Upper lobe of left lung (tissue), 6 donors: ENCODE data around the gene USP47. TPM values are rescaled to one million over a fixed set of nuclear protein-coding genes. Genes with fewer than 3 reads are reported as not detected.

ENCODE experiments used
- ATAC-seq, 2 donors: fragments of 200-7000 bp; cut with Tn5 transposase; one replicate each; pipeline ENCODE4 v1.9.1; 2022; ENCODE audit warnings: mild to moderate bottlenecking in 2 of 2, moderate library complexity in 2 of 2; ENCODE audit not compliant: low FRiP score in 2 of 2
- DNase-seq, 2 donors: peaks; one replicate each; pipeline ENCODE4 v3.0.0-alpha.2; 2019 to 2020
- H3K27ac ChIP-seq, 4 donors: fragments of 200-600 bp; sonication (generic); one replicate each; pipeline ENCODE4 v1.5.1; 2016 to 2019
- H3K27me3 ChIP-seq, 4 donors: fragments of 200-600 bp; sonication (generic); one replicate each; pipeline ENCODE4 v1.5.1; 2017 to 2019
- H3K36me3 ChIP-seq, 4 donors: fragments of 200-600 bp; sonication (generic); one replicate each; pipeline ENCODE4 v1.5.1; 2016 to 2019
- H3K4me1 ChIP-seq, 4 donors: fragments of 200-600 bp; sonication (generic); one replicate each; pipeline ENCODE4 v1.5.1; 2018 to 2019
- H3K4me3 ChIP-seq, 4 donors: fragments of 200-600 bp; sonication (generic); one replicate each; pipeline ENCODE4 v1.5.1; 2017 to 2019; ENCODE audit warnings: mild to moderate bottlenecking in 2 of 4, moderate library complexity in 1 of 4
- H3K9me3 ChIP-seq, 4 donors: fragments of 200-600 bp; sonication (generic); one replicate each; pipeline ENCODE4 v1.5.1; 2018 to 2019
- CTCF ChIP-seq, 6 experiments: fragments of 450-650 bp in 4 of 6; fragments of 200-600 bp in 2 of 6; sonication (generic) in 2 of 6; IDR thresholded peaks; one replicate each; pipeline ENCODE4 v1.5.1; 2016 to 2019; ENCODE audit warnings: antibody characterized with exemption in 6 of 6
- EP300 ChIP-seq, 4 donors: sonication (generic); formaldehyde crosslinking; IDR thresholded peaks; one replicate each; pipeline ENCODE4 v1.5.1; 2017; ENCODE audit warnings: antibody characterized with exemption in 4 of 4, control low read depth in 2 of 4
- POLR2A ChIP-seq, 4 donors: fragments of 450-650 bp; IDR thresholded peaks; one replicate each; pipeline ENCODE4 v1.5.1; 2016 to 2017; ENCODE audit warnings: antibody characterized with exemption in 4 of 4, mild to moderate bottlenecking in 2 of 4
- POLR2AphosphoS5 ChIP-seq, 2 donors: sonication (generic); formaldehyde crosslinking; IDR thresholded peaks; one replicate each; pipeline ENCODE4 v1.5.1; 2017; ENCODE audit warnings: antibody characterized with exemption in 2 of 2
- WGBS, 2 donors: methylation state at CpG; one replicate each; pipeline ENCODE4 v1.1.5; 2017 to 2018; 5-methylcytosine and 5-hydroxymethylcytosine counted together
- total RNA-seq, 6 donors: library from RNA; depleted of rRNA in 4 of 6; stranded (reverse); fragments of >200 nt in 4 of 6; gene quantifications; one replicate each; pipeline versions ENCODE4 v1.1.0 to v1.2.1, GENCODE V29; 2016 to 2021
- donor health status: DM: no; HTN: no; CAD: no; lungs with moderate emphysema.
- donor health status: DM: no; HTN: yes; CAD: no; lungs with severe emphysema.

USP47 gene
- total RNA-seq, 6 donors from 2014 or later: 32.4 to 132 (median 79.0) TPM

- DNase-seq (peak; percentile 19 to 51), ATAC-seq (peak in 1 of 2 donors; percentile 8)
- TF ChIP-seq EP300 (IDR thresholded peaks at IDR 0.05) (no peak), POLR2AphosphoS5 (IDR thresholded peaks at IDR 0.05) (no peak), POLR2A (IDR thresholded peaks at IDR 0.05) (no peak), CTCF (IDR thresholded peaks at IDR 0.05) (no peak)
- Histone ChIP-seq H3K27me3 (no peaks in the 10 kb centered on the region), H3K9me3 (no peaks in the 10 kb centered on the region), H3K4me3 (no peak overlapping the region), H3K36me3 (no peaks in the 10 kb centered on the region), H3K27ac (peak overlapping the region; percentile 23 to 80 (median 78)), H3K4me1 (peaks cover 32 to 82% (median 52%) of the 10 kb centered on the region in 4 donors)
- 72 to 73% methylated on average over 6 of the region's 6 CpGs for WGBS, 2 donors
These were observed 134.8 kb downstream of the USP47 start for GRCh38 chr11:11976481-11977127.

- WGBS, 2 donors: 37 to 52% methylated on average over 7 to 10 of the region's 10 CpGs
- peak in 1 of 2 donors; percentile 42 for DNase-seq
- no peaks in the 10 kb centered on the region for H3K36me3 ChIP-seq
- peaks cover 32 to 81% (median 52%) of the 10 kb centered on the region in 4 donors for H3K4me1 ChIP-seq
- H3K27me3 ChIP-seq: no peaks in the 10 kb centered on the region
- peak in 1 of 2 donors; percentile 30 for TF ChIP-seq POLR2AphosphoS5 (IDR thresholded peaks at IDR 0.05)
- no peak for TF ChIP-seq CTCF (IDR thresholded peaks at IDR 0.05)
- no peak for TF ChIP-seq POLR2A (IDR thresholded peaks at IDR 0.05)
- peak in 1 of 4 donors; percentile 20 for TF ChIP-seq EP300 (IDR thresholded peaks at IDR 0.05)
- no peak overlapping the region for H3K4me3 ChIP-seq
- H3K27ac ChIP-seq: peak overlapping the region; percentile 37 to 80 (median 78)
- ATAC-seq: peak in 1 of 2 donors; percentile 73
- no peaks in the 10 kb centered on the region for H3K9me3 ChIP-seq
These were observed 135.6 kb downstream of the USP47 start for GRCh38 chr11:11977206-11977938.

DNA sequence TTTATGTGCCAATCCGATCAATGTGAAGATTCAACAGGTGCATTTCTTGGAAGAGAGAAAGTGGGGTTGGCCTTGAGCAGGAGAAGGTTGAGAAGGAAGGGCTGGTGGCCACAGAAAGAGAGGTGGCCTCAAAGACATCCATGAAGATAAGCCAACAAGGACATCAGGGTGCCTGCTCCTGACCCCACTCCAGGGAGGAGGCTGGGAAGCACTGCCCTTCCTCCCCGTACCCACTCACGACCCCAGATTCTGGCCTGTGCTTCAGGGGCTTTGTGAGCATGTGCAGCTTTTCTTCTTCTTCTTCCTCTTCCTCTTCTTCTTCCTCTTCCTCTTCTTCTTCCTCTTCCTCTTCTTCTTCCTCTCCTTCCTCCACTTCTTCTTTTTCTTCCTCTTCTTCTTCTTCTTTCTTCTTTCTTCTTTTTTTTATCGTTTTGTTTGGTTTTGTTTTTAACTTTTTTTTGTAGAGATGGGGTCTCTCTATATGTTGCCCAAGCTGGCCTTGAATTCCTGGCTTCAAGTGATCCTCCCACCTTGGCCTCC lies 136.4 kb downstream of the USP47 start:
- ATAC-seq: no peak
- H3K27ac ChIP-seq: peak overlapping the region; percentile 63 to 80 (median 78)
- H3K27me3 ChIP-seq: no peaks in the 10 kb centered on the region
- no peaks in the 10 kb centered on the region for H3K36me3 ChIP-seq
- DNase-seq: no peak
- peaks cover 32 to 73% (median 51%) of the 10 kb centered on the region in 4 donors for H3K4me1 ChIP-seq
- H3K4me3 ChIP-seq: no peak overlapping the region
- WGBS, 2 donors: 86 to 87% methylated on average over 4 of the region's 4 CpGs
- TF ChIP-seq POLR2AphosphoS5 (IDR thresholded peaks at IDR 0.05) (no peak), EP300 (IDR thresholded peaks at IDR 0.05) (no peak), CTCF (IDR thresholded peaks at IDR 0.05) (no peak), POLR2A (IDR thresholded peaks at IDR 0.05) (no peak)
- no peaks in the 10 kb centered on the region for H3K9me3 ChIP-seq

DNA sequence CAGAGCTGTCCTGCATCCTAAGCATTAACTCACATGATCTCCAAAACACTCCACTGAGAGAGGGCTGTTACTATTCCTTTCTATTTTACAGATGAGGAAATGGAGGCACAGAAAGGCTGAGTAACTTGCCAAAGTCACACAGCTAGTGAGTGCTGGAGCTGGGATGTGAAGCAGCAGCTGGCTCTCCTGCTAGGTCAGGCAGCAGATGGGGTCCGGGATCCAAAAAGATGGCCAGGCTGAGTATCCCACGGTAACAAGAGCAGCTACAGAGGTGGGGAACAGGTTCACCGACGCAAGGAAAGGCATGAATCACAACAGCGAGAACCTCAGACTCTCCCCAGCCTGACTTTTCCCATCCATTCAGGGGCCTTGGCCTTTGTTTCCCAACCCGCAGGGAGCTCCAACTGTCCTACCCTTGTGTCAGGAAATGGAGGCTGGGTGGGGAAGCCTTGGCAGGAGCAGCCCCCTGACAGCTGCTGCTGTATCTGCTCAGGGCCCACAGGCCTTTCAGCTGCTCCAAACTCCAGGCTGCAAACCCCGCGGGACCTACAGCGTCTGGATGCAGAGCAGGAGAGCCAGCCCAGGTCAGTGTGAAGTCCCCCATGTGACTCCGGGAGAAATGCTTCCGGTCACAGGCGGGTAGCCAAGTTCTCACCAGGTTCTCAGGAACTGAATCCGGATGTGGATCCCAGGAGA lies 137.2 kb downstream of the USP47 start:
- TF ChIP-seq CTCF (IDR thresholded peaks at IDR 0.05) (no peak), POLR2AphosphoS5 (IDR thresholded peaks at IDR 0.05) (peak; percentile 44 to 66)

More for the DNA sequence above, 137.2 kb downstream of the USP47 start:
- Histone ChIP-seq H3K27ac (peak overlapping the region; percentile 63 to 79 (median 78)), H3K27me3 (no peaks in the 10 kb centered on the region), H3K4me1 (peaks cover 32 to 68% (median 44%) of the 10 kb centered on the region in 4 donors), H3K9me3 (no peaks in the 10 kb centered on the region), H3K4me3 (no peak overlapping the region), H3K36me3 (no peaks in the 10 kb centered on the region)
- WGBS, 2 donors: 58 to 59% methylated on average over 9 to 13 of the region's 13 CpGs
- ATAC-seq (peak; percentile 30 to 47), DNase-seq (peak in 1 of 2 donors; percentile 44)
